Epithelial cell of esophagus (primary cell): Measurements from ENCODE around the gene TMEM175.

Experiments
- DNase-seq: peaks from one replicate; pipeline ENCODE4 v3.0.0; 2010; ENCODE audit warnings: low read depth
- H3K4me3 ChIP-seq: 2 replicates; pipeline ENCODE4 v1.5.1; 2011; ENCODE audit warnings: mild to moderate bottlenecking, low read length, control low read depth
- CTCF ChIP-seq: IDR thresholded peaks from 2 replicates; pipeline ENCODE4 v1.5.1; 2011; ENCODE audit warnings: low read depth, mild to moderate bottlenecking, low read length, control low read depth, inconsistent platforms; ENCODE audit not compliant: insufficient read depth; ENCODE audit errors: missing control alignments

TMEM175 gene

GRCh38 chr4:988726-989721, 56.8 kb downstream of the TMEM175 start:
- DNase-seq, result no peak
- TF ChIP-seq CTCF, result no peak
- H3K4me3 ChIP-seq, result no peak overlapping the region

GRCh38 chr4:989722-990471, 57.6 kb downstream of the TMEM175 start:
- H3K4me3 ChIP-seq, result no peak overlapping the region
- TF ChIP-seq CTCF, result no peak
- no peak for DNase-seq

GRCh38 chr4:990746-991367, 58.6 kb downstream of the TMEM175 start:
- DNase-seq, result no peak
- no peak for TF ChIP-seq CTCF

GRCh38 chr4:991451-992296, 59.4 kb downstream of the TMEM175 start:
- no peak for TF ChIP-seq CTCF
- DNase-seq, result no peak
- H3K4me3 ChIP-seq, result no peak overlapping the region

More at GRCh38 chr4:990746-991367, 58.6 kb downstream of the TMEM175 start:
- H3K4me3 ChIP-seq, result no peak overlapping the region

GRCh38 chr4:992297-993110, 60.2 kb downstream of the TMEM175 start:
- no peak for TF ChIP-seq CTCF

More at GRCh38 chr4:992297-993110, 60.2 kb downstream of the TMEM175 start:
- DNase-seq, result no peak
- H3K4me3 ChIP-seq, result no peak overlapping the region
